H1 (cell line): ENCODE data around the gene AKAP8. TPM values are rescaled to one million over a fixed set of nuclear protein-coding genes. Genes with fewer than 3 reads are reported as not detected.

ENCODE experiments used
- ASH2L ChIP-seq: fragments of 200-600, 300-600 bp; sonication (generic); IDR thresholded peaks from one replicate; pipeline ENCODE4 v1.7.1; 2017; ENCODE audit warnings: low read length
- CHD2 ChIP-seq: IDR thresholded peaks from 2 replicates; pipeline ENCODE4 v1.6.1; 2012; ENCODE audit warnings: low read length, improper control_type of control experiment
- CHD7 ChIP-seq: fragments of 300-600 bp; sonication (generic); IDR thresholded peaks from 2 replicates; pipeline ENCODE4 v1.7.1; 2012; ENCODE audit warnings: low read length, moderate library complexity, mild to moderate bottlenecking, inconsistent platforms; ENCODE audit not compliant: insufficient replicate concordance
- CTBP2 ChIP-seq: IDR thresholded peaks from 2 replicates; pipeline ENCODE4 v1.7.0; 2011; ENCODE audit warnings: borderline replicate concordance, mild to moderate bottlenecking, moderate library complexity, mixed read lengths, low read length; ENCODE audit not compliant: insufficient read depth, insufficient read length
- EP300 ChIP-seq, 2 experiments: IDR thresholded peaks; 1 replicate in 1 of 2; 2 replicates in 1 of 2; pipeline ENCODE4 v1.6.1; 2011 to 2012; ENCODE audit warnings: low read depth in 2 of 2, low read length in 2 of 2, mild to moderate bottlenecking in 2 of 2, borderline replicate concordance in 1 of 2, inconsistent platforms in 1 of 2, moderate library complexity in 1 of 2
- JUN ChIP-seq: IDR thresholded peaks from 2 replicates; pipeline ENCODE4 v1.6.1; 2011; ENCODE audit warnings: low read depth, mild to moderate bottlenecking, improper control_type of control experiment, low read length
- KDM5A ChIP-seq: fragments of 200-600 bp; IDR thresholded peaks from 2 replicates; pipeline ENCODE4 v1.7.1; 2012; ENCODE audit warnings: mild to moderate bottlenecking, low read length, inconsistent platforms, mixed read lengths
- NRF1 ChIP-seq: IDR thresholded peaks from 2 replicates; pipeline ENCODE4 v1.6.1; 2011; ENCODE audit warnings: mild to moderate bottlenecking, low read depth, low read length, improper control_type of control experiment
- RAD21 ChIP-seq, 2 experiments: IDR thresholded peaks in 1 of 2; conservative IDR thresholded peaks in 1 of 2; 2 replicates each; pipeline ENCODE4 v1.6.1; 2011; ENCODE audit warnings: low read depth in 2 of 2, low read length in 2 of 2, improper control_type of control experiment in 1 of 2, inconsistent platforms in 1 of 2, mild to moderate bottlenecking in 1 of 2, moderate library complexity in 1 of 2
- SIRT6 ChIP-seq: IDR thresholded peaks from one replicate; pipeline ENCODE4 v1.7.1; 2012; ENCODE audit warnings: low read length, inconsistent platforms
- SP1 ChIP-seq: IDR thresholded peaks from 2 replicates; pipeline ENCODE4 v1.6.1; 2011; ENCODE audit warnings: low read depth, low read length
- polyA plus RNA-seq, 7 experiments: library from polyadenylated mRNA; depleted of rRNA in 3 of 7; stranded (reverse) in 5 of 7; unstranded in 2 of 7; fragments of >200 nt in 5 of 7; fragments of 200-250 nt in 2 of 7; gene quantifications; 1 replicate in 5 of 7; 2 replicates in 1 of 7; 4 replicates in 1 of 7; pipeline versions ENCODE4 v1.2.1 to v1.2.3, GENCODE V29; 2011 to 2013; ENCODE audit warnings: missing spikeins in 2 of 7, mixed read lengths in 2 of 7
- total RNA-seq: library from RNA; stranded (reverse); fragmentation: NEBNext Ultra II Directional; extraction: Animal tissue kit (Norgen Biotek cat#: 25700); gene quantifications from 2 replicates; pipeline ENCODE4 v1.2.1, GENCODE V29; 2021

AKAP8 gene
- total and polyA plus RNA-seq, 2 of the 8 experiments (the other 6 are each of a cell fraction or from before 2014, with no cell fraction given) = 17.0 to 41.0 TPM

- no peak for TF ChIP-seq CHD7
- no peak for TF ChIP-seq SIRT6
- no peak for TF ChIP-seq EP300 (IDR thresholded peaks at IDR 0.05; ENCODE audit: borderline replicate concordance in 1 of 2, low read depth in 2 of 2, low read length in 2 of 2)
- no peak for TF ChIP-seq KDM5A
- no peak for TF ChIP-seq NRF1
- TF ChIP-seq CHD2 = no peak
- TF ChIP-seq SP1 = no peak
- TF ChIP-seq RAD21 (IDR thresholded peaks at IDR 0.05 in 1 of 2, conservative IDR thresholded peaks at IDR 0.05 in 1 of 2; ENCODE audit: low read depth in 2 of 2, low read length in 2 of 2) = no peak
- TF ChIP-seq ASH2L = no peak
- no peak for TF ChIP-seq CTBP2
- TF ChIP-seq JUN = no peak
Observed at GRCh38 chr19:15315101-15315500, 64.5 kb downstream of the AKAP8 start (continued).
